B cell (primary cell): ENCODE results near the gene CIITA. TPM values are rescaled to one million over a fixed set of nuclear protein-coding genes. Genes with fewer than 3 reads are reported as not detected.

Experiments used
- ATAC-seq: fragments of 200-7000 bp; cut with Tn5 transposase; one replicate; pipeline ENCODE4 v1.10.0; 2021; ENCODE audit warnings: low read depth, mild to moderate bottlenecking, moderate number of reproducible peaks, moderate library complexity
- CTCF ChIA-PET: fragments of 350-600 bp; sonication (Branson Sonifier 250); formaldehyde crosslinking; loops from one replicate; lab custom pipeline; 2021; ENCODE audit warnings: antibody characterized with exemption, inconsistent platforms; lab: Charles Lee
- POLR2A ChIA-PET: fragments of 350-600 bp; sonication (Branson Sonifier 250); formaldehyde crosslinking; loops from one replicate; lab custom pipeline; 2021; ENCODE audit warnings: antibody characterized with exemption; lab: Charles Lee
- DNase-seq: peaks from one replicate; pipeline ENCODE4 v3.0.0; 2013
- H2AFZ ChIP-seq: 2 replicates; pipeline ENCODE4 v1.6.1; 2012; ENCODE audit warnings: mild to moderate bottlenecking, low read depth, low read length; ENCODE audit not compliant: insufficient read depth, poor library complexity, severe bottlenecking
- H3K27ac ChIP-seq, 2 donors: 1 replicate in 1 of 2; 2 replicates in 1 of 2; pipeline ENCODE4 v1.5.1; 2012 to 2013; ENCODE audit warnings: low read length in 2 of 2, mild to moderate bottlenecking in 2 of 2, moderate library complexity in 1 of 2
- H3K27me3 ChIP-seq, 4 experiments: fragments of 200-600 bp in 1 of 4; sonication (generic) in 1 of 4; replicated peaks in 1 of 4; 1 replicate in 2 of 4; 2 replicates in 2 of 4; pipeline versions ENCODE4 v1.6.1 to v1.7.0; 2013 to 2016; ENCODE audit warnings: low read length in 3 of 4, mild to moderate bottlenecking in 2 of 4, mixed read lengths in 1 of 4, moderate library complexity in 1 of 4; ENCODE audit not compliant: insufficient read depth in 4 of 4, control insufficient read depth in 3 of 4; ENCODE audit errors: control extremely low read depth in 1 of 4
- H3K36me3 ChIP-seq, 2 experiments: replicated peaks in 1 of 2; 1 replicate in 1 of 2; 2 replicates in 1 of 2; pipeline versions ENCODE4 v1.6.1 to v1.7.1; 2013; ENCODE audit warnings: low read length in 1 of 2; ENCODE audit not compliant: insufficient read depth in 2 of 2, control insufficient read depth in 1 of 2; ENCODE audit errors: control extremely low read depth in 1 of 2, extremely low read depth in 1 of 2
- H3K4me1 ChIP-seq, 2 donors: fragments of 200-600 bp in 1 of 2; sonication (generic) in 1 of 2; 1 replicate in 1 of 2; 2 replicates in 1 of 2; pipeline versions ENCODE4 v1.5.1 to v1.6.1; 2013 to 2017; ENCODE audit warnings: low read length in 2 of 2; ENCODE audit not compliant: control insufficient read depth in 2 of 2, insufficient read depth in 2 of 2
- H3K4me2 ChIP-seq: replicated peaks from 2 replicates; pipeline ENCODE3; 2012; ENCODE audit warnings: mild to moderate bottlenecking, low read depth, low read length; ENCODE audit not compliant: poor library complexity, severe bottlenecking
- H3K4me3 ChIP-seq, 5 experiments: fragments of 200-600 bp in 1 of 5; sonication (generic) in 1 of 5; 1 replicate in 3 of 5; 2 replicates in 2 of 5; pipeline versions ENCODE4 v1.5.1 to v1.7.0; 2011 to 2016; ENCODE audit warnings: low read length in 4 of 5, mild to moderate bottlenecking in 4 of 5, low read depth in 2 of 5, control low read depth in 1 of 5, moderate library complexity in 1 of 5; ENCODE audit not compliant: insufficient read depth in 1 of 5; ENCODE audit errors: control extremely low read depth in 1 of 5, extremely low read depth in 1 of 5
- H3K79me2 ChIP-seq: fragments of 200-600 bp; sonication (generic); one replicate; pipeline ENCODE4 v1.6.0; 2016; ENCODE audit warnings: low read length; ENCODE audit not compliant: control insufficient read depth, insufficient read depth
- H3K9ac ChIP-seq: fragments of 200-600 bp; sonication (generic); 2 replicates; pipeline ENCODE4 v1.6.1; 2017; ENCODE audit warnings: mild to moderate bottlenecking, low read length, moderate library complexity
- H3K9me3 ChIP-seq, 3 donors: one replicate each; pipeline versions ENCODE4 v1.6.1 to v1.7.1; 2013; ENCODE audit warnings: low read length in 2 of 3; ENCODE audit not compliant: control insufficient read depth in 2 of 3, insufficient read depth in 1 of 3; ENCODE audit errors: control extremely low read depth in 1 of 3
- H4K20me1 ChIP-seq: 2 replicates; pipeline ENCODE4 v1.6.0; 2012; ENCODE audit warnings: mild to moderate bottlenecking, low read length; ENCODE audit not compliant: insufficient read depth, control insufficient read depth, poor library complexity, severe bottlenecking
- H3K27ac Mint-ChIP-seq: one replicate; pipeline ENCODE4 v1.8.0; 2021; ENCODE audit warnings: mixed read lengths
- H3K27me3 Mint-ChIP-seq: one replicate; pipeline ENCODE4 v1.8.0; 2021; ENCODE audit warnings: mixed read lengths
- H3K4me1 Mint-ChIP-seq: one replicate; pipeline ENCODE4 v1.8.0; 2021; ENCODE audit warnings: mixed read lengths
- H3K4me3 Mint-ChIP-seq: one replicate; pipeline ENCODE4 v1.8.0; 2021; ENCODE audit warnings: mixed read lengths
- H3K9me3 Mint-ChIP-seq: one replicate; pipeline ENCODE4 v1.8.0; 2022; ENCODE audit warnings: mixed read lengths; ENCODE audit not compliant: insufficient read depth
- EZH2 ChIP-seq: IDR thresholded peaks from 2 replicates; pipeline ENCODE4 v1.6.1; 2012; ENCODE audit warnings: borderline replicate concordance, low read depth, mild to moderate bottlenecking, moderate library complexity, low read length; ENCODE audit not compliant: insufficient read depth, poor library complexity, severe bottlenecking
- WGBS: methylation state at CpG from one replicate; pipeline ENCODE4 v1.1.5; 2013; ENCODE audit warnings: missing lambda C conversion rate; ENCODE audit not compliant: insufficient coverage; 5-methylcytosine and 5-hydroxymethylcytosine counted together
- intact Hi-C: fragments of 100-400 bp; cut with micrococcal nuclease; formaldehyde crosslinking; loops from one replicate; pipeline ENCODE4 v1.10.0; 2022
- polyA plus RNA-seq: library from polyadenylated mRNA; depleted of rRNA; stranded (reverse); fragments of >200 nt; gene quantifications from 2 replicates; pipeline ENCODE4 v1.2.3, GENCODE V29; 2012
- total RNA-seq, 2 donors: library from RNA; stranded (reverse); fragments of 120-200 nt in 1 of 2; gene quantifications; 1 replicate in 1 of 2; 2 replicates in 1 of 2; pipeline versions ENCODE4 v1.2.3 to v1.2.4, GENCODE V29; 2013 to 2022
- TF ChIP-seq, protein P1 (sequence below): fragments of 200-600 bp; IDR thresholded peaks from one replicate; pipeline ENCODE4 v1.8.0; 2022; ENCODE audit warnings: antibody characterized with exemption, mild to moderate bottlenecking

CIITA gene
- total and polyA plus RNA-seq, 2 donors (not counting 1 experiment from before 2014, with no cell fraction given): 632 to 719 TPM

DNA sequence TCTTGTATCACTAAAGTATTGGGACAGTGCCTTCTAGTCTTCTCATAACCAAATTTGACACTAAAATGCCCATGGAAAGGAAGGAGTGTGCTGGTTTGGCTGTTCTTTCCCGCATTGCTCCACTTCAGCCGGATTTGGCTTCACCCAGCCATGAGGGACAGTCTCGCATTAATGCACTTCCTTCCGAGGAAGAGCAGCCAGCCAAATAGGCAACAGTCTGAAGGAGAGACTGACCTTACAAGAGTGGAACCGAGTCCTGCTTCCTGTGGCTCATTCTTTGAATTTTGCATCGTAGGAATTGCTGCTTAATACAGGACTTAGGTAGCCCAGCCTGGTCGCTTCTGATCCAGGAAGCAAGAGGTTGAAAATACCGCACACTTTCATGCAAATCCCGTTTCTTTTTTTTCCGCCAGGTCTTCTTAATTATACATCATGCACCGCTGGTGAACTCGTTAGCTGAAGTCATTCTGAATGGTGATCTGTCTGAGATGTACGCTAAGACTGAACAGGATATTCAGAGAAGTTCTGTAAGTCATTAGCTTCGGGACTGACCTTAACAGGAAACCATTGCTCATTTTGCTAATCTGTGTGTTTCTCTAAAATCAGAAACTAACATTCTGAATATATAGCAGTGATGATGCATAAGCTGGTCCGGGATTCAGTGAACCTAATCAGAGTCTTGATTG lies 105.6 kb downstream of the CIITA start:
- WGBS: 61% methylated on average over 12 of the region's 15 CpGs
- Mint-ChIP-seq H3K27me3 (no peaks in the 10 kb centered on the region), H3K27ac (peak overlapping the region; percentile 84), H3K4me3 (peak overlapping the region; percentile 82), H3K4me1 (peaks cover 45% of the 10 kb centered on the region), H3K9me3 (no peaks in the 10 kb centered on the region)
- DNase-seq (peak; percentile 32), ATAC-seq (peak; percentile 4)
- Histone ChIP-seq H3K9me3 (no peaks in the 10 kb centered on the region), H3K9ac (no peak overlapping the region), H3K27ac (peak overlapping the region in 1 of 2 donors; percentile 7), H3K4me1 (peaks cover 8 to 25% of the 10 kb centered on the region in 2 donors), H2AFZ (no peak overlapping the region), H3K4me2 (peak overlapping the region; percentile 31), H3K79me2 (peaks cover 6% of the 10 kb centered on the region), H3K4me3 (no peak overlapping the region), H3K27me3 (no peaks in the 10 kb centered on the region), H3K36me3 (peaks cover 8 to 44% of the 10 kb centered on the region in 2 experiments), H4K20me1 (peaks cover 4% of the 10 kb centered on the region)
- intact Hi-C loops: loop anchor here (5.0 kb wide), 1 partner anchor 125 kb away; no protein-coding TSS in a partner anchor
- POLR2A ChIA-PET: interaction anchor here (0.5 to 2.2 kb wide), 4 partner anchors 17 to 301 kb away, joined by 3 to 7 read pairs (median 4); partner anchors contain the start of gene SOCS1
- TF ChIP-seq, protein P1, sequence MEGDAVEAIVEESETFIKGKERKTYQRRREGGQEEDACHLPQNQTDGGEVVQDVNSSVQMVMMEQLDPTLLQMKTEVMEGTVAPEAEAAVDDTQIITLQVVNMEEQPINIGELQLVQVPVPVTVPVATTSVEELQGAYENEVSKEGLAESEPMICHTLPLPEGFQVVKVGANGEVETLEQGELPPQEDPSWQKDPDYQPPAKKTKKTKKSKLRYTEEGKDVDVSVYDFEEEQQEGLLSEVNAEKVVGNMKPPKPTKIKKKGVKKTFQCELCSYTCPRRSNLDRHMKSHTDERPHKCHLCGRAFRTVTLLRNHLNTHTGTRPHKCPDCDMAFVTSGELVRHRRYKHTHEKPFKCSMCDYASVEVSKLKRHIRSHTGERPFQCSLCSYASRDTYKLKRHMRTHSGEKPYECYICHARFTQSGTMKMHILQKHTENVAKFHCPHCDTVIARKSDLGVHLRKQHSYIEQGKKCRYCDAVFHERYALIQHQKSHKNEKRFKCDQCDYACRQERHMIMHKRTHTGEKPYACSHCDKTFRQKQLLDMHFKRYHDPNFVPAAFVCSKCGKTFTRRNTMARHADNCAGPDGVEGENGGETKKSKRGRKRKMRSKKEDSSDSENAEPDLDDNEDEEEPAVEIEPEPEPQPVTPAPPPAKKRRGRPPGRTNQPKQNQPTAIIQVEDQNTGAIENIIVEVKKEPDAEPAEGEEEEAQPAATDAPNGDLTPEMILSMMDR: no peak
- no peak for TF ChIP-seq EZH2
- CTCF ChIA-PET: interaction anchor here (0.8 to 5.9 kb wide), 21 partner anchors 10 to 423 kb away, joined by 3 to 64 read pairs (median 5); partner anchors contain the start of gene SOCS1

DNA sequence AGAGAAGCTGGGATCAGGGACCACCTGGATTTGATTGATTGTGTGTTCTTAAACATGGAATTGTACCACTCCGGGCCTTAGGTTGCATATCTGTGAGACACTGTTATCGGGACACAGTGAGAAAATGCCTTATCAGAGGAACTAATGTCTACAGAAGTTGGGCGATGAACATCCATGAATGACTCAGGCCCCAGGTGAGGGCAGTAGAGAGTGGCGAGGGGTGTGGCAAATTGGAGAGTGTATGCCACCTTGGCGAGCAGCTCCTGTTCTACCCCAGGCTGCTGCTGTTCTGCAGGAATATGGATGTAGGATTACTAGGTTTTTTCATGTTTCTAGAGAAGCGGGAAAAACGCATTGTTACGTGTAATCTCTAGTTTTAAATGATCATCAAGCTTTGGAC lies 106.2 kb downstream of the CIITA start:
- no peak for TF ChIP-seq EZH2
- TF ChIP-seq, protein P1: no peak
- Histone ChIP-seq H2AFZ (no peak overlapping the region), H3K9me3 (no peaks in the 10 kb centered on the region), H3K4me3 (no peak overlapping the region), H3K4me1 (peaks cover 9 to 25% of the 10 kb centered on the region in 2 donors), H3K27ac (no peak overlapping the region), H3K79me2 (peaks cover 9% of the 10 kb centered on the region), H3K9ac (no peak overlapping the region), H3K27me3 (no peaks in the 10 kb centered on the region), H3K4me2 (peak overlapping the region; percentile 31), H3K36me3 (peaks cover 8 to 39% of the 10 kb centered on the region in 2 experiments), H4K20me1 (peaks cover 5% of the 10 kb centered on the region)
- Mint-ChIP-seq H3K4me1 (peaks cover 50% of the 10 kb centered on the region), H3K27me3 (no peaks in the 10 kb centered on the region), H3K9me3 (no peaks in the 10 kb centered on the region), H3K4me3 (peak overlapping the region; percentile 82), H3K27ac (peak overlapping the region; percentile 84)
- ChIA-PET POLR2A (interaction anchor here (1.1 to 1.5 kb wide), 2 partner anchors 269 to 273 kb away, joined by 3 to 4 read pairs; partner anchors contain the start of gene SOCS1), CTCF (interaction anchor here (0.6 to 5.9 kb wide), 28 partner anchors 10 to 679 kb away, joined by 3 to 64 read pairs (median 4); partner anchors contain the start of gene SOCS1)
- WGBS: 75% methylated on average over 8 of the region's 8 CpGs
- ATAC-seq (no peak), DNase-seq (peak; percentile 29)
- intact Hi-C loops: loop anchor here (5.0 kb wide), 1 partner anchor 124 kb away; no protein-coding TSS in a partner anchor
